Thyroid gland (tissue), 4 donors: ENCODE results near the gene HECTD4.

Experiments used
- POLR2A ChIP-seq, 2 donors: fragments of 450-650 bp; IDR thresholded peaks; one replicate each; pipeline ENCODE4 v1.6.1; 2017; ENCODE audit warnings: antibody characterized with exemption in 2 of 2, mild to moderate bottlenecking in 2 of 2, moderate library complexity in 1 of 2
- TF ChIP-seq, protein P1 (sequence below), 6 experiments: fragments of 200-600 bp in 3 of 6; fragments of 450-650 bp in 3 of 6; sonication (generic) in 3 of 6; IDR thresholded peaks; one replicate each; pipeline ENCODE4 v1.5.1; 2016 to 2019; ENCODE audit warnings: antibody characterized with exemption in 6 of 6, mild to moderate bottlenecking in 2 of 6, inconsistent platforms in 1 of 6, moderate library complexity in 1 of 6

GRCh38 chr12:112333019-112333418 lies 49.2 kb downstream of the HECTD4 start:
- TF ChIP-seq, protein P1, sequence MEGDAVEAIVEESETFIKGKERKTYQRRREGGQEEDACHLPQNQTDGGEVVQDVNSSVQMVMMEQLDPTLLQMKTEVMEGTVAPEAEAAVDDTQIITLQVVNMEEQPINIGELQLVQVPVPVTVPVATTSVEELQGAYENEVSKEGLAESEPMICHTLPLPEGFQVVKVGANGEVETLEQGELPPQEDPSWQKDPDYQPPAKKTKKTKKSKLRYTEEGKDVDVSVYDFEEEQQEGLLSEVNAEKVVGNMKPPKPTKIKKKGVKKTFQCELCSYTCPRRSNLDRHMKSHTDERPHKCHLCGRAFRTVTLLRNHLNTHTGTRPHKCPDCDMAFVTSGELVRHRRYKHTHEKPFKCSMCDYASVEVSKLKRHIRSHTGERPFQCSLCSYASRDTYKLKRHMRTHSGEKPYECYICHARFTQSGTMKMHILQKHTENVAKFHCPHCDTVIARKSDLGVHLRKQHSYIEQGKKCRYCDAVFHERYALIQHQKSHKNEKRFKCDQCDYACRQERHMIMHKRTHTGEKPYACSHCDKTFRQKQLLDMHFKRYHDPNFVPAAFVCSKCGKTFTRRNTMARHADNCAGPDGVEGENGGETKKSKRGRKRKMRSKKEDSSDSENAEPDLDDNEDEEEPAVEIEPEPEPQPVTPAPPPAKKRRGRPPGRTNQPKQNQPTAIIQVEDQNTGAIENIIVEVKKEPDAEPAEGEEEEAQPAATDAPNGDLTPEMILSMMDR (IDR thresholded peaks at IDR 0.05): no peak
- no peak for TF ChIP-seq POLR2A (IDR thresholded peaks at IDR 0.05)
